Panc1 (cell line): ENCODE data around the gene SRSF9. TPM values are rescaled to one million over a fixed set of nuclear protein-coding genes. Genes with fewer than 3 reads are reported as not detected.
A peak's percentile ranks its signal among the peaks of the same experiment; 100 is the strongest.

Experiments
- ATAC-seq: fragments of 200-7000 bp; cut with Tn5 transposase; 2 replicates; pipeline ENCODE4 v1.9.1; 2020; ENCODE audit warnings: mild to moderate bottlenecking, moderate library complexity
- BruUV-seq: library from RNA; stranded (reverse); fragments of 400-500 nt; replicated peaks from 2 replicates; lab custom pipeline; 2021; lab: Mats Ljungman, UMichigan
- CTCF ChIA-PET: fragments of 300-600 bp; sonication (Branson Sonifier 250); formaldehyde crosslinking; loops from one replicate; lab custom pipeline; 2022; ENCODE audit warnings: antibody characterized with exemption; lab: Charles Lee
- POLR2A ChIA-PET: fragments of 300-600 bp; sonication (Branson Sonifier 250); formaldehyde crosslinking; loops from one replicate; lab custom pipeline; 2022; ENCODE audit warnings: antibody characterized with exemption; lab: Charles Lee
- DNase-seq: peaks from one replicate; pipeline ENCODE4 v3.0.0-alpha.2; 2010; ENCODE audit warnings: low read depth, low spot score
- H3K27ac ChIP-seq: 2 replicates; pipeline ENCODE4 v1.5.1; 2011; ENCODE audit warnings: mild to moderate bottlenecking, low read length, inconsistent platforms
- H3K27me3 ChIP-seq: fragments of 200-500 bp; sonication (Bioruptor generic); 2 replicates; pipeline ENCODE4 v1.6.0; 2014; ENCODE audit warnings: low read length, inconsistent platforms; ENCODE audit not compliant: control insufficient read depth, insufficient read depth
- H3K36me3 ChIP-seq: fragments of 200-500 bp; sonication (Bioruptor generic); 2 replicates; pipeline ENCODE4 v1.5.1; 2014; ENCODE audit warnings: inconsistent platforms, mild to moderate bottlenecking, low read length, moderate library complexity; ENCODE audit not compliant: control insufficient read depth, insufficient read depth
- H3K4me1 ChIP-seq: 2 replicates; pipeline ENCODE4 v1.5.1; 2011; ENCODE audit warnings: inconsistent platforms, mild to moderate bottlenecking, low read length, moderate library complexity; ENCODE audit not compliant: control insufficient read depth, insufficient read depth
- H3K4me3 ChIP-seq, 2 experiments: 2 replicates each; pipeline ENCODE4 v1.5.1; 2011 to 2012; ENCODE audit warnings: low read depth in 2 of 2, low read length in 2 of 2, mild to moderate bottlenecking in 2 of 2, inconsistent platforms in 1 of 2, moderate library complexity in 1 of 2
- H3K9me3 ChIP-seq: fragments of 200-500 bp; sonication (Bioruptor generic); 2 replicates; pipeline ENCODE4 v1.5.1; 2014; ENCODE audit warnings: low read depth, mild to moderate bottlenecking, inconsistent platforms, low read length, moderate library complexity; ENCODE audit not compliant: control insufficient read depth, insufficient read depth
- CTCF ChIP-seq: fragments of 450-650 bp; IDR thresholded peaks from 2 replicates; pipeline ENCODE4 v1.5.1; 2017; ENCODE audit warnings: mild to moderate bottlenecking
- POLR2AphosphoS5 ChIP-seq: IDR thresholded peaks from 2 replicates; pipeline ENCODE4 v1.6.1; 2012; ENCODE audit warnings: mild to moderate bottlenecking, low read depth, low read length, moderate library complexity
- REST ChIP-seq, 2 experiments: IDR thresholded peaks; 2 replicates each; pipeline ENCODE4 v1.6.1; 2011 to 2012; ENCODE audit warnings: low read depth in 2 of 2, control low read depth in 1 of 2, low read length in 1 of 2, mild to moderate bottlenecking in 1 of 2, moderate library complexity in 1 of 2; ENCODE audit not compliant: insufficient read depth in 1 of 2
- SIN3A ChIP-seq: IDR thresholded peaks from 2 replicates; pipeline ENCODE4 v1.6.1; 2012; ENCODE audit warnings: low read depth, mild to moderate bottlenecking, low read length, moderate library complexity, borderline replicate concordance; ENCODE audit not compliant: insufficient read depth
- TCF7L2 ChIP-seq: IDR thresholded peaks from 2 replicates; pipeline ENCODE4 v1.6.1; 2011; ENCODE audit warnings: mild to moderate bottlenecking, low read depth, low read length, inconsistent platforms
- in situ Hi-C: cut with HindIII; loops from 2 replicates; pipeline ENCODE4 v1.10.0; 2016; ENCODE audit warnings: low sequenced_read_pairs, low pct_unique_long_range_greater_than_20kb
- intact Hi-C: fragments of 100-400 bp; cut with micrococcal nuclease; formaldehyde crosslinking; loops from one replicate; pipeline ENCODE4 v1.10.0; 2022; ENCODE audit not compliant: unreplicated experiment
- total RNA-seq: library from RNA; stranded (reverse); gene quantifications from one replicate; pipeline ENCODE4 v1.2.1, GENCODE V29; 2021; ENCODE audit not compliant: unreplicated experiment

Gene SRSF9
- total RNA-seq, 1 experiment from 2014 or later: 269 TPM

GRCh38 chr12:120463712-120464111 is 5.8 kb downstream of the SRSF9 start:
- Histone ChIP-seq H3K9me3 (no peaks in the 10 kb centered on the region), H3K27ac (no peak overlapping the region), H3K27me3 (no peaks in the 10 kb centered on the region), H3K4me3 (no peak overlapping the region), H3K36me3 (peaks cover 58% of the 10 kb centered on the region), H3K4me1 (peaks cover 20% of the 10 kb centered on the region; the same call in 1 of the 2 replicates)
- in situ Hi-C loops: no loop called here
- no peak for ATAC-seq
- POLR2A ChIA-PET: no interaction called here
- no peak for DNase-seq
- no TSS peak for BruUV-seq
- CTCF ChIA-PET: no interaction called here
- intact Hi-C loops: no loop called here
- TF ChIP-seq CTCF (no peak), SIN3A (no peak), REST (IDR thresholded peaks at IDR 0.05; ENCODE audit: insufficient read depth in 1 of 2, low read depth in 2 of 2, low read length in 1 of 2) (no peak), TCF7L2 (no peak), POLR2AphosphoS5 (0 out of 2 replicates have a peak, but pooled peaks have one; percentile 41)

GRCh38 chr12:120462099-120462640 is 7.4 kb downstream of the SRSF9 start:
- Histone ChIP-seq H3K9me3 (no peaks in the 10 kb centered on the region), H3K4me1 (peaks cover 15% of the 10 kb centered on the region; the same call in 1 of the 2 replicates), H3K27ac (no peak overlapping the region; the same call in 1 of the 2 replicates), H3K27me3 (no peaks in the 10 kb centered on the region), H3K4me3 (no peak overlapping the region), H3K36me3 (peaks cover 52% of the 10 kb centered on the region)
- ChIA-PET POLR2A (interaction anchor here (1.0 kb wide), 1 partner anchor 67 kb away, joined by 5 read pairs; the partner anchor contains the start of gene COQ5), CTCF (no interaction called here)
- no peak for ATAC-seq
- intact Hi-C loops: no loop called here
- in situ Hi-C loops: no loop called here
- BruUV-seq: no TSS peak
- TF ChIP-seq SIN3A (no peak), POLR2AphosphoS5 (no peak), REST (IDR thresholded peaks at IDR 0.05; ENCODE audit: insufficient read depth in 1 of 2, low read depth in 2 of 2, low read length in 1 of 2) (no peak), CTCF (no peak), TCF7L2 (no peak)
- no peak for DNase-seq
